Stimulated activated CD8-positive, alpha-beta memory T cell treated with anti-CD3 and anti-CD28 coated beads, Interleukin-15, amount 100 ng/mL, for 1 hour (primary cell): ENCODE results near the gene TYMS.

ENCODE experiments used
- DNase-seq: peaks from one replicate; pipeline ENCODE4 v3.0.0-alpha.2; 2020; ENCODE audit warnings: low read depth

Gene TYMS

DNA sequence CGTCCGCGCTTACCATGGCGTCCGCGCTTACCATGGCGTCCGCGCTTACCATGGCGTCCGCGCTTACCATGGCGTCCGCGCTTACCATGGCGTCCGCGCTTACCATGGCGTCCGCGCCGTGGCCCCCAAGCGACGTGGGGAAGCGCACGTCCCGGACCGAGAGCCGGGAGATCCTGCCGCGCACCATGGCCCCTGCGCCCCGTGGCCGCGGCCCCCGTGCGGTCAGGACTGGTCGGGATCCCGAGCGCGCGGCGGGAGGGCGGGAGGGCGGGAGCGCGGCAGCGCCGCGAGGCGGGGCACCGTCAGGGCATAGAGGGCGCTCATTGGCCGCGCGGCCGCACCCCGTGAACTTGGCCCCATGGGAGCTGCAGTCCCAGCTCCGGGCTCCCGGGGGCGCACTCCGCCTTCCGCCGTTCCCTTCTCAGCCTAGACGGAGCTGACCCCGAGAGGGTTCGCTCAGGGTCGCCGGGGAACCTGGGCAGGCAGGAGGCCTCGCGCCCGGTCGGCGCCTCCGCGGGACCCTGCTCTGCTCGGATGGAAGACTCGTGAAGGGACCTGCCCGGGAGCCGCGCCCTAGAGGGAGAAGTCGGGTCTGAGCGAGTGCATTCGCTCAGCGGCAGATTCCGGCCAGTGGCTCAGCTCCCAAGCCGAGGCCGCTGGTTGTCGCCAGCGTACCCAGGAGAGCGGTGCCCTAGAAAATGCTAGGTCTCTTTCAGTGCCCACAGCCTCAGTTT, 55.1 kb downstream of the TYMS start, which contains the start of gene ENOSF1:
ENOSF1 (minus strand) TSS at position 230 of the 734 bp plus-strand sequence; CDS start at position 187, 43 bp downstream.
- peak; percentile 62 for DNase-seq

- DNase-seq, result no peak
Observed at GRCh38 chr18:713135-713490, 55.7 kb downstream of the TYMS start.

DNA sequence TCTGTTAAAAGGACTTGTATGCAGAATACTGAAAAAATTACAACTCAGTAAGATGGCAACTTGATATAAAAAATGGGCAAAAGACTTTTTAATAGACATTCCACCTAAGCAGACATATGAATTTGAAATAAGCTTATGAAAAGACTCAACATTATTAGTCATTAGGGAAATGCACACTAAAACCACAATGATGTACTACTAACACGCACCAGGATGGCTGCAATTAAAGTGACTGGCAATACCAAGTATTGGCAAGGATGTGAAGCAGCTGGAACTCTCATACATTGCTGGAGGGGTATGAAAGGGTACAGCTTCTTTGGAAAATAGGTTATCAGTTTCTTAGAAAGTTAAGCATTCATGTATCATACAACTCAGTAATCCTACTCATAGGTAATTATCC, 58.2 kb downstream of the TYMS start:
- DNase-seq, result no peak

DNA sequence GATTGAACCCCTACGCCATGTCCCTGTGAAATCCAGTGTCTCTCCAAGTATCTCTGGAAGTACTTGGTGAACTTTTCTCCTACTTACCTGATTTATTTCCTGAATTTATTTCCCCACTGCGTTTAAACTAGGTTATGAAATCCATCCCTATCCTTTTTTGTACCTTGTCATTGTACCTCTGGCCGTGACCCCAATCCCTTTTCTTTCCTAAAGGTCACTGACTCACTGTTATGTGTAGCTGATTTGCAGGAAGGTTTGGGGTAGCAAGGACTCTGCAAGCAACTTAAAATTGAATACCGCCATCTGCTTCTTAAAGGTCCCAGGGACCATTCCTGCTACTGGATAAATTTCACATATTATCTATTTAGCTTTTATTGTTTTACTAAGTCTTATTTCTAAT, 59.5 kb downstream of the TYMS start:
- DNase-seq, result no peak
